VCaP (cell line): ENCODE measurements around the gene ZDHHC17.
"Not testable (repeated sequence)": the region's sequence is repeated elsewhere in the genome, so short reads cannot be mapped to it uniquely, and the experiment has no call there.

Experiments used
- H3K27ac ChIP-seq: fragments of 450-650 bp; 2 replicates; pipeline ENCODE4 v1.5.1; 2017
- CTCF ChIP-seq: fragments of 450-650 bp; conservative IDR thresholded peaks from 2 replicates; pipeline ENCODE4 v1.5.1; 2017; ENCODE audit warnings: mild to moderate bottlenecking, moderate library complexity

Gene ZDHHC17

GRCh38 chr12:76777765-76778216 lies 13.9 kb downstream of the ZDHHC17 start:
- no peak for TF ChIP-seq CTCF
- H3K27ac ChIP-seq = no peak overlapping the region

GRCh38 chr12:76778364-76778763 lies 14.4 kb downstream of the ZDHHC17 start:
- no peak for TF ChIP-seq CTCF
- no peak overlapping the region for H3K27ac ChIP-seq

- not testable (repeated sequence) for H3K27ac ChIP-seq
Observed at GRCh38 chr12:76779310-76779709, 15.4 kb downstream of the ZDHHC17 start.

GRCh38 chr12:76781321-76781720 lies 17.4 kb downstream of the ZDHHC17 start:
- TF ChIP-seq CTCF = no peak
- H3K27ac ChIP-seq = no peak overlapping the region

GRCh38 chr12:76782526-76782925 lies 18.6 kb downstream of the ZDHHC17 start:
- no peak overlapping the region for H3K27ac ChIP-seq
- no peak for TF ChIP-seq CTCF

- no peak overlapping the region for H3K27ac ChIP-seq
- no peak for TF ChIP-seq CTCF
Observed at GRCh38 chr12:76784600-76785051, 20.7 kb downstream of the ZDHHC17 start.

GRCh38 chr12:76785407-76785806 lies 21.5 kb downstream of the ZDHHC17 start:
- no peak overlapping the region for H3K27ac ChIP-seq
- no peak for TF ChIP-seq CTCF

- H3K27ac ChIP-seq = no peak overlapping the region
- TF ChIP-seq CTCF = no peak
Observed at GRCh38 chr12:76786986-76787385, 23.1 kb downstream of the ZDHHC17 start.
